RWPE2 (cell line): ENCODE results near the gene MEF2A.
A peak's percentile ranks its signal among the peaks of the same experiment; 100 is the strongest.

Experiments used
- ATAC-seq: fragments of 200-7000 bp; cut with Tn5 transposase; 3 replicates; pipeline ENCODE4 v1.9.1; 2021; ENCODE audit warnings: low read depth
- DNase-seq: peaks from one replicate; pipeline ENCODE4 v3.0.0-alpha.2; 2020; ENCODE audit warnings: low spot score
- H3K27ac ChIP-seq: fragments of 450-650 bp; 2 replicates; pipeline ENCODE4 v1.5.1; 2017; ENCODE audit warnings: mild to moderate bottlenecking; ENCODE audit not compliant: poor library complexity, severe bottlenecking
- H3K27me3 ChIP-seq: fragments of 250-450 bp; sonication (Bioruptor Pico); 2 replicates; pipeline ENCODE4 v1.5.1; 2021; ENCODE audit warnings: mild to moderate bottlenecking, moderate library complexity; ENCODE audit not compliant: insufficient read depth, poor library complexity, severe bottlenecking
- H3K36me3 ChIP-seq: fragments of 250-450 bp; sonication (Bioruptor Pico); 2 replicates; pipeline ENCODE4 v1.5.1; 2020; ENCODE audit warnings: low read depth, mild to moderate bottlenecking, moderate library complexity
- H3K4me1 ChIP-seq: fragments of 250-450 bp; sonication (Bioruptor Pico); 2 replicates; pipeline ENCODE4 v1.5.1; 2021; ENCODE audit warnings: mild to moderate bottlenecking, moderate library complexity; ENCODE audit not compliant: insufficient read depth, poor library complexity, severe bottlenecking
- H3K4me3 ChIP-seq: fragments of 250-450 bp; sonication (Bioruptor Pico); 2 replicates; pipeline ENCODE4 v1.5.1; 2021; ENCODE audit warnings: mild to moderate bottlenecking, moderate library complexity; ENCODE audit not compliant: severe bottlenecking
- H3K9me3 ChIP-seq: fragments of 250-450 bp; sonication (Bioruptor Pico); 2 replicates; pipeline ENCODE4 v1.5.1; 2021; ENCODE audit warnings: mild to moderate bottlenecking, moderate library complexity; ENCODE audit not compliant: severe bottlenecking
- TF ChIP-seq, protein P1 (sequence below): fragments of 450-650 bp; IDR thresholded peaks from one replicate; pipeline ENCODE4 v1.5.1; 2017; ENCODE audit warnings: mild to moderate bottlenecking, moderate library complexity; ENCODE audit not compliant: poor library complexity, severe bottlenecking

The MEF2A gene

DNA sequence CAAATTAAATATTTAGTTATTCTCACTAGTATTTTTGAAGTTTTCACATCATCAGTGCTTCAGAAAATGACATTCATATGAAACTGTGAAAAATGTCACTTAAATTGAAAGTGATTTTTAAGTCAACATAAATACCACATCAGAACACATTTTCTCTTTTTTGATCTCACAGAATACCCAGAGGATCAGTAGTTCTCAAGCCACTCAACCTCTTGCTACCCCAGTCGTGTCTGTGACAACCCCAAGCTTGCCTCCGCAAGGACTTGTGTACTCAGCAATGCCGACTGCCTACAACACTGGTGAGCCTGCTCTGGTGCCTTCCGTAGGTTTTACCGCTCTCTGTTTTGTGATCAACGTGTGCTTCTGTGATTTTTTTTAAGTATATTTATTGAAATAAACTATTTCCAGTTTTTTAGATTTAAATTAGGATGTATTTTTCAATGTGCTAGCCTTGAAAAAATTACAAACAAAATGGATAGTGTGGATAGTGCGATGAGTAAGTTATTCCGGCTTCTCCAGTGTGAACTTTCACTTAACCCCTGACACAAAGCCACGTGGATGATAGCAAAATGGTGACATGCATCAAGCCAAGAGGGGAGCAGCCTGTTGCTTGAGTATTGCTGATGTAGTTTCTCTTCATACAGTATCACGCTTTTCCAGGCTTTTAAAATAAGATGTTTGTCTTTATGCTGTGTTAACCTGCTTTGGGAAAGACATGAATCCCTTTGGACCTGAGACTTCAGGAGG is 140.9 kb downstream of the MEF2A start:
- DNase-seq, result no peak
- no peak overlapping the region for H3K27ac ChIP-seq
- no peak overlapping the region for H3K4me3 ChIP-seq
- TF ChIP-seq, protein P1, sequence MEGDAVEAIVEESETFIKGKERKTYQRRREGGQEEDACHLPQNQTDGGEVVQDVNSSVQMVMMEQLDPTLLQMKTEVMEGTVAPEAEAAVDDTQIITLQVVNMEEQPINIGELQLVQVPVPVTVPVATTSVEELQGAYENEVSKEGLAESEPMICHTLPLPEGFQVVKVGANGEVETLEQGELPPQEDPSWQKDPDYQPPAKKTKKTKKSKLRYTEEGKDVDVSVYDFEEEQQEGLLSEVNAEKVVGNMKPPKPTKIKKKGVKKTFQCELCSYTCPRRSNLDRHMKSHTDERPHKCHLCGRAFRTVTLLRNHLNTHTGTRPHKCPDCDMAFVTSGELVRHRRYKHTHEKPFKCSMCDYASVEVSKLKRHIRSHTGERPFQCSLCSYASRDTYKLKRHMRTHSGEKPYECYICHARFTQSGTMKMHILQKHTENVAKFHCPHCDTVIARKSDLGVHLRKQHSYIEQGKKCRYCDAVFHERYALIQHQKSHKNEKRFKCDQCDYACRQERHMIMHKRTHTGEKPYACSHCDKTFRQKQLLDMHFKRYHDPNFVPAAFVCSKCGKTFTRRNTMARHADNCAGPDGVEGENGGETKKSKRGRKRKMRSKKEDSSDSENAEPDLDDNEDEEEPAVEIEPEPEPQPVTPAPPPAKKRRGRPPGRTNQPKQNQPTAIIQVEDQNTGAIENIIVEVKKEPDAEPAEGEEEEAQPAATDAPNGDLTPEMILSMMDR, result no peak
- no peaks in the 10 kb centered on the region for H3K9me3 ChIP-seq
- no peak for ATAC-seq
- no peaks in the 10 kb centered on the region for H3K27me3 ChIP-seq
- H3K4me1 ChIP-seq, result peaks cover 37% of the 10 kb centered on the region
- peaks cover 16% of the 10 kb centered on the region for H3K36me3 ChIP-seq

DNA sequence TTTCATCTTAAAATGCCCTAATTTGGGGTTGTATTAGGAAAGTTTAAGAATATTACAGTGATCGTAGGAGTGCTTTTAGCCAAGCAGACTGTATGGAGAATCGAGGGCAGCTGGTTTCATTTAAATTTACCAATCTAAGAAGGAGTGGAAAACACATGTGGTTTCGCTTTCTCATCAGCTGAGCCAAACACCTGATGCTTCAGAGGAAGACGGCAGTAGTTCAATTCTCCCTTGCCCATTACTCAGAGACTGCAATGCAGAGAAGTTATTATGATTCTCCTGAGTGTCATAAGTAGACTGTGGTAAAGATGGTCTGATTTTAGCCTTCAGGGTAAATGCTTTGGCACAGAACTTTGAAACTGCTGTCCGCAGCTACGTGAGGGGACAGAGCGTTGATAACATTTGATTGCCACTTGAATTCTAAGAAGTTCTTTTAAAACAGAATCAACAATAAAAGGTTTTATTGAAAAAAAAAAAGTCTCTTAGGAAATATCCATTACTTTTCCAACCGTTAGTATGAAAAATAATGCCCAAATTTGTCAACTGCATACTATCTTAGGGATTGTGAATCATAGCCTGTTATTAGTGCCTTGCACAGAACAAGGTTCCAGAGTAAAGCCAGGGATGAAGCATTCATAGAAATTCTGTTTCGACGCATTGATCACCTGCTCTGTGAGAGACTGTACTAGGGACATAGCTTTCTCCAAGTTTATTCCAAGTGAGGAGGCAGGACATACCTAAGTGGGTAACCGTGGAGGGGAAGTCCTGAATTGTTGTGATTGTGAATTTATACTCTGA is 141.9 kb downstream of the MEF2A start:
- H3K4me3 ChIP-seq, result no peak overlapping the region
- DNase-seq (no peak), ATAC-seq (peak; percentile 13; the same call in 1 of the 3 replicates)
- H3K27ac ChIP-seq, result peak overlapping the region; percentile 34
- H3K27me3 ChIP-seq, result no peaks in the 10 kb centered on the region
- peaks cover 35% of the 10 kb centered on the region for H3K4me1 ChIP-seq
- H3K9me3 ChIP-seq, result no peaks in the 10 kb centered on the region
- H3K36me3 ChIP-seq, result peaks cover 19% of the 10 kb centered on the region
- TF ChIP-seq, protein P1, result no peak

DNA sequence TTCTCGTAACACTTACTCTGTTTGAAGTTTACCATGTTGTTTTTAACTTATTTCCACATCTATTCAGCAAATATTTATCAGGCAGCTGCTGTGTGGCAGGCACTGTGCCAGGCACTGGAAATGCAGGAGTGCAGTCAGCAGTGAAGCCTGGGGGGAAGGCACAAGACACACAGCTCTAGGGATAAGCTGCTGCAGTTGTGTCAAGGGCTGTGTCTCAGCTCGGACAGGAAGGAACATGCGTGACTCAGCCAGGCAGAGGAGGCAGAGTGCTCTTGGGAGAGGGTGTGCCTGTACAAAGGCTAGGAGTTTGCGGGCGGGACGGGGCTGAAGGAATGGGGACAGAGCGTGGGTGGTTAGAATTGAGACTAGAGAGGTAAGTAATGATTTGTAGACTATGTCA is 142.8 kb downstream of the MEF2A start:
- Histone ChIP-seq H3K4me1 (peaks cover 27% of the 10 kb centered on the region), H3K27ac (peak overlapping the region; percentile 34), H3K27me3 (no peaks in the 10 kb centered on the region), H3K4me3 (no peak overlapping the region), H3K9me3 (no peaks in the 10 kb centered on the region), H3K36me3 (peaks cover 28% of the 10 kb centered on the region)
- ATAC-seq (peak; percentile 97), DNase-seq (peak; percentile 92)
- TF ChIP-seq, protein P1, result no peak

DNA sequence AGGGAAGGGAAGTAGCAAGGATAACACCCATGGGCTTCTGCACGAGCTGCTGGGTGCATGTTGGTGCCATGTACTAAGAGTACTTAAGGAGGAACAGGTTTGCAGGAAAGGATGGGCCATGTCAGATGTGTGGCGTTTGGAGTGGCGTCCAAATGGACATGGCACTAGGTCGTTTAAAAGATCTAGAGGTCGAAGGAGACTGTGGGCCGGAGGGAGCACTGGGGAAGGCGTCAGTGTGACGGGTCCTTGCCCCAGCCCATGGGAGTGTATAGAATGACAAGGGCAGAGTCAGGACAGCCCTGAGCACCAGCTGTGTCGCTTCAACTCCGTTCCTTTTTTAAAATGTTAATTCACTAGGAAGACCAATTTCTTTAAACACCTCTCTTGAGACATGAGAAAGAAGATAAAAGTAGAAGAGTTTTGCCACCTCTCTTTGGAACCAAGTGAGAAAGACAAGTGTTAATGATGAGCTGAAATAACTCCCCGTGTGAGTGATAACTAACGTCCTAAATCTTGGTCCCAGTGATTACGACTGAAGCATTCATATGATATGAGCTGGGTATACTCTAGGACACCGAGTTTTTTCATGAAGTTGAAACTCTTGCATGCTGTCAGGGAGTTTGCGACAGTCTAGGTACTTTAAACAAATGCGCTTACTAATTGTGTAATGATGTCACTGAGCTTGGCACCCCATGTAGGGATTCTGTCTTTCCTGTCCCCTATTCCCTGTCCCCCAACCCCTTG is 143.6 kb downstream of the MEF2A start:
- H3K36me3 ChIP-seq, result peaks cover 32% of the 10 kb centered on the region
- DNase-seq, result no peak
- no peaks in the 10 kb centered on the region for H3K9me3 ChIP-seq
- H3K27me3 ChIP-seq, result no peaks in the 10 kb centered on the region
- ATAC-seq, result no peak
- H3K27ac ChIP-seq, result peak overlapping the region; percentile 34
- H3K4me1 ChIP-seq, result peaks cover 21% of the 10 kb centered on the region
- TF ChIP-seq, protein P1, result no peak
- H3K4me3 ChIP-seq, result no peak overlapping the region
